Sigmoid colon (tissue), 4 donors: ENCODE measurements around the gene ZNF503.

Experiments used
- EP300 ChIP-seq, 4 donors: sonication (generic); formaldehyde crosslinking; IDR thresholded peaks; one replicate each; pipeline ENCODE4 v1.6.1; 2017; ENCODE audit warnings: antibody characterized with exemption in 4 of 4
- POLR2AphosphoS5 ChIP-seq, 4 donors: sonication (generic); formaldehyde crosslinking; IDR thresholded peaks; one replicate each; pipeline ENCODE4 v1.6.1; 2017; ENCODE audit warnings: antibody characterized with exemption in 4 of 4
- TF ChIP-seq, protein P1 (sequence below), 4 experiments: fragments of 450-650 bp in 3 of 4; fragments of 200-600 bp in 1 of 4; IDR thresholded peaks; one replicate each; pipeline ENCODE4 v1.5.1; 2016 to 2019; ENCODE audit warnings: antibody characterized with exemption in 4 of 4, mild to moderate bottlenecking in 3 of 4, moderate library complexity in 2 of 4

- TF ChIP-seq, protein P1, sequence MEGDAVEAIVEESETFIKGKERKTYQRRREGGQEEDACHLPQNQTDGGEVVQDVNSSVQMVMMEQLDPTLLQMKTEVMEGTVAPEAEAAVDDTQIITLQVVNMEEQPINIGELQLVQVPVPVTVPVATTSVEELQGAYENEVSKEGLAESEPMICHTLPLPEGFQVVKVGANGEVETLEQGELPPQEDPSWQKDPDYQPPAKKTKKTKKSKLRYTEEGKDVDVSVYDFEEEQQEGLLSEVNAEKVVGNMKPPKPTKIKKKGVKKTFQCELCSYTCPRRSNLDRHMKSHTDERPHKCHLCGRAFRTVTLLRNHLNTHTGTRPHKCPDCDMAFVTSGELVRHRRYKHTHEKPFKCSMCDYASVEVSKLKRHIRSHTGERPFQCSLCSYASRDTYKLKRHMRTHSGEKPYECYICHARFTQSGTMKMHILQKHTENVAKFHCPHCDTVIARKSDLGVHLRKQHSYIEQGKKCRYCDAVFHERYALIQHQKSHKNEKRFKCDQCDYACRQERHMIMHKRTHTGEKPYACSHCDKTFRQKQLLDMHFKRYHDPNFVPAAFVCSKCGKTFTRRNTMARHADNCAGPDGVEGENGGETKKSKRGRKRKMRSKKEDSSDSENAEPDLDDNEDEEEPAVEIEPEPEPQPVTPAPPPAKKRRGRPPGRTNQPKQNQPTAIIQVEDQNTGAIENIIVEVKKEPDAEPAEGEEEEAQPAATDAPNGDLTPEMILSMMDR (IDR thresholded peaks at IDR 0.05) = no peak
- no peak for TF ChIP-seq POLR2AphosphoS5 (IDR thresholded peaks at IDR 0.05)
- TF ChIP-seq EP300 (IDR thresholded peaks at IDR 0.05) = no peak
These were observed 25.7 kb downstream of the ZNF503 start for GRCh38 chr10:75375838-75376237.
